Measurements from ENCODE around the gene PKP4.

PKP4 gene

GRCh38 chr2:158677542-158677941 is 220.8 kb downstream of the PKP4 start:
- TF ChIP-seq, protein P1, sequence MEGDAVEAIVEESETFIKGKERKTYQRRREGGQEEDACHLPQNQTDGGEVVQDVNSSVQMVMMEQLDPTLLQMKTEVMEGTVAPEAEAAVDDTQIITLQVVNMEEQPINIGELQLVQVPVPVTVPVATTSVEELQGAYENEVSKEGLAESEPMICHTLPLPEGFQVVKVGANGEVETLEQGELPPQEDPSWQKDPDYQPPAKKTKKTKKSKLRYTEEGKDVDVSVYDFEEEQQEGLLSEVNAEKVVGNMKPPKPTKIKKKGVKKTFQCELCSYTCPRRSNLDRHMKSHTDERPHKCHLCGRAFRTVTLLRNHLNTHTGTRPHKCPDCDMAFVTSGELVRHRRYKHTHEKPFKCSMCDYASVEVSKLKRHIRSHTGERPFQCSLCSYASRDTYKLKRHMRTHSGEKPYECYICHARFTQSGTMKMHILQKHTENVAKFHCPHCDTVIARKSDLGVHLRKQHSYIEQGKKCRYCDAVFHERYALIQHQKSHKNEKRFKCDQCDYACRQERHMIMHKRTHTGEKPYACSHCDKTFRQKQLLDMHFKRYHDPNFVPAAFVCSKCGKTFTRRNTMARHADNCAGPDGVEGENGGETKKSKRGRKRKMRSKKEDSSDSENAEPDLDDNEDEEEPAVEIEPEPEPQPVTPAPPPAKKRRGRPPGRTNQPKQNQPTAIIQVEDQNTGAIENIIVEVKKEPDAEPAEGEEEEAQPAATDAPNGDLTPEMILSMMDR (IDR thresholded peaks at IDR 0.05; ENCODE audit: low read depth, low read length): no peak
- Histone ChIP-seq H3K4me3 (ENCODE audit: low read depth, low read length) (no peak overlapping the region), H3K27me3 (no peaks in the 10 kb centered on the region), H3K36me3 (no peaks in the 10 kb centered on the region), H3K9me3 (no peaks in the 10 kb centered on the region), H3K4me1 (no peaks in the 10 kb centered on the region)
- DNase-seq: no peak

DNA sequence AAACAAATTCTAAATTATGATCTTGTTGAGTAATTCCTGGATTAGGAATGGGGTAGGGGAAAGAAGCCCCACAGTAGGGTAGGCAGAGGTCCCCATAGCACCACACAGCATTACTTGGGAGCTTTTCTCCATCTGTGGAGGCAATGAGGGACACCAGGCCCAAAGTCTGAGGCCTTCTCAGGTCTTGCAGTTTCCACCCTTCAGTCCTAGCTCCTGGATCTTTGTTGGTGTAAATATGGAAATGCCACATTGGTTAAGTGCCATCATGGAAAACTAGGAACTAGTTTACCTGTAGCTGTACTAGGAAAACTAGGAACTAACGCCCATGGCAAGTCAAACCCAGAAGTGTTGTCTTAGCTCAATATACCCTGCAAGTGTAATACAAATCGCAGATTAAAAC is 225.1 kb downstream of the PKP4 start:
- H3K36me3 ChIP-seq: no peaks in the 10 kb centered on the region
- no peak for DNase-seq
- TF ChIP-seq, protein P1 (IDR thresholded peaks at IDR 0.05; ENCODE audit: low read depth, low read length): no peak
- no peaks in the 10 kb centered on the region for H3K4me1 ChIP-seq
- no peaks in the 10 kb centered on the region for H3K9me3 ChIP-seq
- H3K4me3 ChIP-seq (ENCODE audit: low read depth, low read length): no peak overlapping the region
- H3K27me3 ChIP-seq: no peaks in the 10 kb centered on the region

DNA sequence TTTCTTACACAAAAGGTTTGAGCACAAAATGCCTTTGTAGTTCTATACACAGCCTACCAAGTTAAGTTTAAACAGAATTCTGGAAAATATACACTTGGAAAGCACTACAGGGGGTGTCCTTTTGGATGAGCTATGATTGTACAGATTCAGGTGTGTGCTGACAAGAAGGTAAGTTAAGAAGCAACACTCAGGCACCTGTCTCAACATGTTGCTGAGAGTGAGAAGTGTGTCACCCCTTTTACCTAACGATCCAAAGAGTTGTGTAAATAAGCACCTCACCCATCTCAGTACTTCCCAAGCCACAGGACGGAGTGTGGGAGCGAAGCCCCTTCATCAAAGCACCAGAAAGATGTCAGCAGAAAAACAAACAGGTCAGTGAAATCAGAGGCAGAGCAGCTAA is 228.9 kb downstream of the PKP4 start:
- DNase-seq: no peak
- no peaks in the 10 kb centered on the region for H3K4me1 ChIP-seq
- H3K9me3 ChIP-seq: no peaks in the 10 kb centered on the region
- H3K27me3 ChIP-seq: no peaks in the 10 kb centered on the region
- H3K4me3 ChIP-seq (ENCODE audit: low read depth, low read length): no peak overlapping the region
- TF ChIP-seq, protein P1 (IDR thresholded peaks at IDR 0.05; ENCODE audit: low read depth, low read length): no peak
- no peaks in the 10 kb centered on the region for H3K36me3 ChIP-seq

- no peak for DNase-seq
- Histone ChIP-seq H3K27me3 (no peaks in the 10 kb centered on the region), H3K36me3 (no peaks in the 10 kb centered on the region), H3K9me3 (no peaks in the 10 kb centered on the region), H3K4me1 (no peaks in the 10 kb centered on the region), H3K4me3 (ENCODE audit: low read depth, low read length) (no peak overlapping the region)
- TF ChIP-seq, protein P1 (IDR thresholded peaks at IDR 0.05; ENCODE audit: low read depth, low read length): no peak
These were observed 229.5 kb downstream of the PKP4 start for GRCh38 chr2:158686210-158686691.

GRCh38 chr2:158687315-158687714 is 230.6 kb downstream of the PKP4 start:
- Histone ChIP-seq H3K36me3 (no peaks in the 10 kb centered on the region), H3K4me3 (ENCODE audit: low read depth, low read length) (no peak overlapping the region), H3K27me3 (no peaks in the 10 kb centered on the region), H3K9me3 (no peaks in the 10 kb centered on the region), H3K4me1 (no peaks in the 10 kb centered on the region)
- no peak for DNase-seq
- TF ChIP-seq, protein P1 (IDR thresholded peaks at IDR 0.05; ENCODE audit: low read depth, low read length): no peak

DNA sequence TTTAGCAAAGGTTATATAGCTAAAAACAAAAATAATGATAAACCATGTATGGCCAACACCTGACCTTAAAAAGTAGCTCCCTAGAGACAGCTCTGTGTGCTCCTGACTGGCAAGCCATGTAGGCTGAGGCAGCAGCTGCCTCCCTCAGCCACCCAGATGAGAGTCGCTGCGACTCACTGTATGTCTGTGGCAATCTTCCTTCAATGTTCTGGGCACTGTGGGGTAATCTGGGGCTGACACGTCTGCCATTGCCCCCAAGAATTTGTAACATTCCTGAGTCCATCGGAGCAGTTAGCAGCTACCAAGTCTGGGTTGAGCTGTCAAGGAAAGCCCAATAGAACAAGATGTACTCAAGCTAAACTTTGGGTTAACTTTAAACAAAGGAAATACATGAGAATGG is 232.0 kb downstream of the PKP4 start:
- Histone ChIP-seq H3K4me1 (no peaks in the 10 kb centered on the region), H3K36me3 (no peaks in the 10 kb centered on the region), H3K9me3 (no peaks in the 10 kb centered on the region), H3K27me3 (no peaks in the 10 kb centered on the region), H3K4me3 (ENCODE audit: low read depth, low read length) (no peak overlapping the region)
- TF ChIP-seq, protein P1 (IDR thresholded peaks at IDR 0.05; ENCODE audit: low read depth, low read length): no peak
- DNase-seq: no peak

All from BE2C (cell line).